ENCODE results near the gene OPTC. TPM values are rescaled to one million over a fixed set of nuclear protein-coding genes. Genes with fewer than 3 reads are reported as not detected.

The OPTC gene
- total and polyA plus RNA-seq, 2 donors (not counting 1 experiment from before 2014, with no cell fraction given) = not detected

DNA sequence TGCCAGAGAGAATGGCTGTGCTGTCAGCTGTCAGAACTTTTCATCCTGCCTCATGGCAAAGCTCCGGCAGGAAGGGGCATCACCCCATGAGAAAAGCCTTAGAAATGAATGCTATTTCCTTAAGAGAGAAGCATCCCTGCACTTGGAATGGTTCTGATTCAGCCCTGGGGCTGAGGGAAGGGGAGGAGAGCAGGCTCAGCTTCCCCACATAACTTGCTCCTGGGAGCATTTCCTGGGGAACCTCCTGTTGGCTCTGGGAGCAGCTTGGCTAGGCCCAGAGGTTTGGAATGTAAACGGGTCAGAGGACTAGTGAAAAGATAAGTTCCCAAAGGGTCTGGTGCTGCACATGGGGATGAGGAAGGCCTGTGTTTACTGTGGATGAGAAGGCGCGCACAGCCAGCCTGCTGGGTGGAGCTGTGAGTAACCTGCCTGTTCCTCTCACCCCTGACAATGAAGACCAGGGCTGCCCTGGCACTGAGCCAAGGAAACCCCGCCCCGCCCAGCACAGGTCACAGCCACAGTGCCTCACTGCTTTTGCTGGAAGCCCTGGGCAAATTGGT is 13.3 kb upstream of the OPTC start:
- Histone ChIP-seq H3K36me3 (replicated peaks in 1 of 2; ENCODE audit: control extremely low read depth in 1 of 2, control insufficient read depth in 1 of 2, extremely low read depth in 1 of 2, insufficient read depth in 2 of 2, low read length in 1 of 2) (no peaks in the 10 kb centered on the region), H3K4me3 (ENCODE audit: control extremely low read depth in 1 of 5, extremely low read depth in 1 of 5, insufficient read depth in 1 of 5, low read depth in 2 of 5, low read length in 4 of 5) (no peak overlapping the region), H3K79me2 (ENCODE audit: control insufficient read depth, insufficient read depth, low read length) (no peaks in the 10 kb centered on the region), H3K4me2 (replicated peaks; ENCODE audit: low read depth, low read length, poor library complexity, severe bottlenecking) (no peak overlapping the region), H3K27ac (ENCODE audit: low read length in 2 of 2) (no peak overlapping the region), H3K9me3 (ENCODE audit: control extremely low read depth in 1 of 3, control insufficient read depth in 2 of 3, insufficient read depth in 1 of 3, low read length in 2 of 3) (no peaks in the 10 kb centered on the region), H3K9ac (ENCODE audit: low read length) (no peak overlapping the region), H3K27me3 (replicated peaks in 1 of 4; ENCODE audit: control extremely low read depth in 1 of 4, control insufficient read depth in 3 of 4, insufficient read depth in 4 of 4, low read length in 3 of 4) (no peaks in the 10 kb centered on the region), H2AFZ (ENCODE audit: insufficient read depth, low read depth, low read length, poor library complexity, severe bottlenecking) (no peak overlapping the region), H3K4me1 (ENCODE audit: control insufficient read depth in 2 of 2, insufficient read depth in 2 of 2, low read length in 2 of 2) (peaks cover 4% of the 10 kb centered on the region in 2 donors), H4K20me1 (ENCODE audit: control insufficient read depth, insufficient read depth, low read length, poor library complexity, severe bottlenecking) (no peaks in the 10 kb centered on the region)
- Mint-ChIP-seq H3K27me3 (peaks cover 8% of the 10 kb centered on the region), H3K4me1 (peaks cover 17% of the 10 kb centered on the region), H3K27ac (no peak overlapping the region), H3K4me3 (no peak overlapping the region), H3K9me3 (ENCODE audit: insufficient read depth) (no peaks in the 10 kb centered on the region)
- CTCF ChIA-PET = interaction anchor here (1.1 to 18.7 kb wide), 4 partner anchors 139 to 213 kb away, joined by 3 to 511 read pairs (median 6); no protein-coding TSS in a partner anchor
- ATAC-seq (ENCODE audit: low read depth) = no peak
- intact Hi-C loops (cut with micrococcal nuclease) = no loop called here
- TF ChIP-seq CTCF (IDR thresholded peaks at IDR 0.05) (no peak), EZH2 (IDR thresholded peaks at IDR 0.05; ENCODE audit: borderline replicate concordance, insufficient read depth, low read depth, low read length, poor library complexity, severe bottlenecking) (no peak)
- peak; percentile 37 for DNase-seq
- WGBS (ENCODE audit: insufficient coverage) = 71% methylated on average over 4 of the region's 6 CpGs
- POLR2A ChIA-PET = no interaction called here

GRCh38 chr1:203481196-203481595 is 12.8 kb upstream of the OPTC start:
- H3K9ac ChIP-seq (ENCODE audit: low read length) = no peak overlapping the region
- no peak overlapping the region for H3K4me3 ChIP-seq (ENCODE audit: control extremely low read depth in 1 of 5, extremely low read depth in 1 of 5, insufficient read depth in 1 of 5, low read depth in 2 of 5, low read length in 4 of 5)
- no peaks in the 10 kb centered on the region for H3K36me3 ChIP-seq (replicated peaks in 1 of 2; ENCODE audit: control extremely low read depth in 1 of 2, control insufficient read depth in 1 of 2, extremely low read depth in 1 of 2, insufficient read depth in 2 of 2, low read length in 1 of 2)
- H3K9me3 ChIP-seq (ENCODE audit: control extremely low read depth in 1 of 3, control insufficient read depth in 2 of 3, insufficient read depth in 1 of 3, low read length in 2 of 3) = no peaks in the 10 kb centered on the region
- H3K27ac ChIP-seq (ENCODE audit: low read length in 2 of 2) = no peak overlapping the region
- peaks cover 4% of the 10 kb centered on the region in 2 donors for H3K4me1 ChIP-seq (ENCODE audit: control insufficient read depth in 2 of 2, insufficient read depth in 2 of 2, low read length in 2 of 2)
- intact Hi-C loops (cut with micrococcal nuclease) = no loop called here
- Mint-ChIP-seq H3K9me3 (ENCODE audit: insufficient read depth) (no peaks in the 10 kb centered on the region), H3K4me1 (peaks cover 17% of the 10 kb centered on the region), H3K27me3 (peaks cover 2% of the 10 kb centered on the region), H3K27ac (no peak overlapping the region), H3K4me3 (no peak overlapping the region)
- H3K27me3 ChIP-seq (replicated peaks in 1 of 4; ENCODE audit: control extremely low read depth in 1 of 4, control insufficient read depth in 3 of 4, insufficient read depth in 4 of 4, low read length in 3 of 4) = no peaks in the 10 kb centered on the region
- H2AFZ ChIP-seq (ENCODE audit: insufficient read depth, low read depth, low read length, poor library complexity, severe bottlenecking) = no peak overlapping the region
- ChIA-PET POLR2A (no interaction called here), CTCF (interaction anchor here (1.1 to 18.7 kb wide), 4 partner anchors 140 to 213 kb away, joined by 3 to 511 read pairs (median 6); no protein-coding TSS in a partner anchor)
- ATAC-seq (ENCODE audit: low read depth) (no peak), DNase-seq (no peak)
- TF ChIP-seq CTCF (IDR thresholded peaks at IDR 0.05) = no peak
- no peak for TF ChIP-seq EZH2 (IDR thresholded peaks at IDR 0.05; ENCODE audit: borderline replicate concordance, insufficient read depth, low read depth, low read length, poor library complexity, severe bottlenecking)
- H3K4me2 ChIP-seq (replicated peaks; ENCODE audit: low read depth, low read length, poor library complexity, severe bottlenecking) = no peak overlapping the region
- H3K79me2 ChIP-seq (ENCODE audit: control insufficient read depth, insufficient read depth, low read length) = no peaks in the 10 kb centered on the region
- H4K20me1 ChIP-seq (ENCODE audit: control insufficient read depth, insufficient read depth, low read length, poor library complexity, severe bottlenecking) = no peaks in the 10 kb centered on the region
- no CpG with 5 or more reads among the region's 1 CpG for whole genome bisulfite sequencing (ENCODE audit: insufficient coverage)

Measured in B cell (primary cell).